HCT116 (cell line): ENCODE measurements around the gene TEX29. TPM values are rescaled to one million over a fixed set of nuclear protein-coding genes. Genes with fewer than 3 reads are reported as not detected.

ENCODE experiments used
- ATAC-seq: fragments of 200-7000 bp; cut with Tn5 transposase; 2 replicates; pipeline ENCODE4 v1.9.1; 2020; ENCODE audit warnings: mild to moderate bottlenecking, moderate library complexity
- BruUV-seq: library from RNA; stranded (reverse); fragments of 400-500 nt; replicated peaks from 2 replicates; lab custom pipeline; 2021; lab: Mats Ljungman, UMichigan
- CTCF ChIA-PET: fragments of 300-600 bp; sonication (Branson Sonifier 250); formaldehyde crosslinking; loops from one replicate; lab custom pipeline; 2021; ENCODE audit warnings: antibody characterized with exemption; lab: Charles Lee
- POLR2A ChIA-PET: fragments of 300-600, 350-600 bp; sonication (Branson Sonifier 250); formaldehyde crosslinking; loops from one replicate; lab custom pipeline; 2021; ENCODE audit warnings: antibody characterized with exemption; lab: Charles Lee
- RAD21 ChIA-PET, 2 experiments: fragments of 300-600 bp; sonication (Branson Sonifier 250); formaldehyde crosslinking; loops; one replicate each; lab custom pipeline; 2023; ENCODE audit warnings: low total read pairs in 2 of 2; ENCODE audit not compliant: uncharacterized antibody in 2 of 2, unreplicated experiment in 2 of 2, low non-redundant PET in 1 of 2; lab: Charles Lee
- DNase-seq: peaks from one replicate; pipeline ENCODE4 v3.0.0-alpha.2; 2010; ENCODE audit warnings: low read depth, low spot score
- H2AFZ ChIP-seq: fragments of 200-600 bp; shearing (Covaris generic), sonication (generic); 2 replicates; pipeline ENCODE4 v1.6.1; 2017; ENCODE audit warnings: low read depth, mixed run types, mixed read lengths, antibody characterized with exemption, low read length; ENCODE audit not compliant: poor library complexity, severe bottlenecking
- H3K27ac ChIP-seq: 2 replicates; pipeline ENCODE4 v1.5.1; 2012; ENCODE audit warnings: low read depth, low read length
- H3K27me3 ChIP-seq: fragments of 200-600 bp; sonication (generic); 2 replicates; pipeline ENCODE4 v1.6.1; 2016; ENCODE audit warnings: mixed run types, low read length, mixed read lengths; ENCODE audit not compliant: insufficient read depth
- H3K36me3 ChIP-seq, 2 experiments: fragments of 200-500 bp in 1 of 2; fragments of 200-600 bp in 1 of 2; sonication (Bioruptor generic) in 1 of 2; sonication (generic) in 1 of 2; 2 replicates each; pipeline versions ENCODE4 v1.5.1 to v1.6.1; 2014 to 2016; ENCODE audit warnings: low read length in 2 of 2, inconsistent platforms in 1 of 2, mixed read lengths in 1 of 2, mixed run types in 1 of 2; ENCODE audit not compliant: insufficient read depth in 2 of 2, control insufficient read depth in 1 of 2
- H3K4me1 ChIP-seq, 2 experiments: fragments of 200-600 bp in 1 of 2; sonication (generic) in 1 of 2; 2 replicates each; pipeline versions ENCODE4 v1.5.1 to v1.6.1; 2012 to 2017; ENCODE audit warnings: low read length in 2 of 2, inconsistent platforms in 1 of 2, mild to moderate bottlenecking in 1 of 2, mixed read lengths in 1 of 2, mixed run types in 1 of 2, moderate library complexity in 1 of 2; ENCODE audit not compliant: insufficient read depth in 2 of 2, control insufficient read depth in 1 of 2
- H3K4me2 ChIP-seq: fragments of 200-600 bp; sonication (generic); 2 replicates; pipeline ENCODE4 v1.6.1; 2017; ENCODE audit warnings: mixed run types, low read length, mixed read lengths
- H3K4me3 ChIP-seq, 2 experiments: fragments of 200-600 bp in 1 of 2; sonication (generic) in 1 of 2; replicated peaks in 1 of 2; 2 replicates each; pipeline ENCODE4 v1.5.1; 2011 to 2016; ENCODE audit warnings: low read length in 2 of 2, control low read depth in 1 of 2, low read depth in 1 of 2, mild to moderate bottlenecking in 1 of 2, mixed read lengths in 1 of 2, mixed run types in 1 of 2
- H3K79me2 ChIP-seq: fragments of 200-600 bp; sonication (generic); 2 replicates; pipeline ENCODE4 v1.6.1; 2017; ENCODE audit warnings: mild to moderate bottlenecking, mixed run types, low read length, moderate library complexity, mixed read lengths; ENCODE audit not compliant: insufficient read depth
- H3K9ac ChIP-seq: fragments of 200-600 bp; sonication (generic); 2 replicates; pipeline ENCODE4 v1.6.1; 2016; ENCODE audit warnings: low read length, mixed read lengths
- H3K9me2 ChIP-seq: fragments of 200-600 bp; sonication (generic), shearing (Covaris generic); 2 replicates; pipeline ENCODE4 v1.6.1; 2017; ENCODE audit warnings: mixed run types, mild to moderate bottlenecking, moderate library complexity; ENCODE audit not compliant: insufficient read depth
- H3K9me3 ChIP-seq, 2 experiments: fragments of 200-500 bp in 1 of 2; fragments of 200-600 bp in 1 of 2; sonication (Bioruptor generic) in 1 of 2; sonication (generic) in 1 of 2; 2 replicates each; pipeline ENCODE4 v1.6.1; 2014 to 2017; ENCODE audit warnings: low read length in 2 of 2, mixed read lengths in 2 of 2, inconsistent platforms in 1 of 2, low read depth in 1 of 2, mild to moderate bottlenecking in 1 of 2, mixed run types in 1 of 2, moderate library complexity in 1 of 2; ENCODE audit not compliant: control insufficient read depth in 1 of 2, insufficient read depth in 1 of 2
- H4K20me1 ChIP-seq: fragments of 200-600 bp; sonication (generic), shearing (Covaris generic); 2 replicates; pipeline ENCODE4 v1.6.1; 2017; ENCODE audit warnings: mixed run types, mild to moderate bottlenecking, moderate library complexity; ENCODE audit not compliant: insufficient read depth
- CBX3 ChIP-seq: IDR thresholded peaks from 2 replicates; pipeline ENCODE4 v1.6.1; 2012; ENCODE audit warnings: low read depth
- POLR2A ChIP-seq: IDR thresholded peaks from 2 replicates; pipeline ENCODE4 v1.7.0; 2011; ENCODE audit warnings: borderline replicate concordance; ENCODE audit not compliant: insufficient read depth, insufficient read length; ENCODE audit errors: extremely low read depth
- POLR2AphosphoS5 ChIP-seq: IDR thresholded peaks from 2 replicates; pipeline ENCODE4 v1.6.1; 2011; ENCODE audit warnings: mild to moderate bottlenecking, low read depth, low read length, moderate library complexity
- SP1 ChIP-seq: IDR thresholded peaks from 2 replicates; pipeline ENCODE4 v1.6.1; 2012; ENCODE audit warnings: low read depth
- YY1 ChIP-seq: IDR thresholded peaks from 2 replicates; pipeline ENCODE4 v1.6.1; 2011; ENCODE audit warnings: low read length, low read depth, moderate library complexity, mild to moderate bottlenecking; ENCODE audit not compliant: insufficient replicate concordance; ENCODE audit errors: extremely low read depth
- intact Hi-C: fragments of 100-400 bp; cut with micrococcal nuclease; formaldehyde crosslinking; loops from 2 replicates; pipeline ENCODE4 v1.10.0; 2022
- total RNA-seq: library from RNA; stranded (reverse); gene quantifications from one replicate; pipeline ENCODE4 v1.2.1, GENCODE V29; 2021; ENCODE audit not compliant: unreplicated experiment
- TF ChIP-seq, protein P1 (sequence below): IDR thresholded peaks from 2 replicates; pipeline ENCODE4 v1.6.1; 2012
- TF ChIP-seq, protein P2 (sequence below), 3 experiments: fragments of 200-600 bp in 1 of 3; sonication (generic) in 1 of 3; IDR thresholded peaks in 2 of 3; conservative IDR thresholded peaks in 1 of 3; 2 replicates each; pipeline ENCODE4 v1.5.1; 2012 to 2017; ENCODE audit warnings: low read depth in 2 of 3, low read length in 2 of 3, antibody characterized with exemption in 1 of 3, borderline replicate concordance in 1 of 3, control low read depth in 1 of 3, mild to moderate bottlenecking in 1 of 3, mixed read lengths in 1 of 3, mixed run types in 1 of 3, moderate library complexity in 1 of 3; ENCODE audit not compliant: insufficient read depth in 1 of 3

TEX29 gene
- total RNA-seq, 1 experiment from 2014 or later, result not detected

DNA sequence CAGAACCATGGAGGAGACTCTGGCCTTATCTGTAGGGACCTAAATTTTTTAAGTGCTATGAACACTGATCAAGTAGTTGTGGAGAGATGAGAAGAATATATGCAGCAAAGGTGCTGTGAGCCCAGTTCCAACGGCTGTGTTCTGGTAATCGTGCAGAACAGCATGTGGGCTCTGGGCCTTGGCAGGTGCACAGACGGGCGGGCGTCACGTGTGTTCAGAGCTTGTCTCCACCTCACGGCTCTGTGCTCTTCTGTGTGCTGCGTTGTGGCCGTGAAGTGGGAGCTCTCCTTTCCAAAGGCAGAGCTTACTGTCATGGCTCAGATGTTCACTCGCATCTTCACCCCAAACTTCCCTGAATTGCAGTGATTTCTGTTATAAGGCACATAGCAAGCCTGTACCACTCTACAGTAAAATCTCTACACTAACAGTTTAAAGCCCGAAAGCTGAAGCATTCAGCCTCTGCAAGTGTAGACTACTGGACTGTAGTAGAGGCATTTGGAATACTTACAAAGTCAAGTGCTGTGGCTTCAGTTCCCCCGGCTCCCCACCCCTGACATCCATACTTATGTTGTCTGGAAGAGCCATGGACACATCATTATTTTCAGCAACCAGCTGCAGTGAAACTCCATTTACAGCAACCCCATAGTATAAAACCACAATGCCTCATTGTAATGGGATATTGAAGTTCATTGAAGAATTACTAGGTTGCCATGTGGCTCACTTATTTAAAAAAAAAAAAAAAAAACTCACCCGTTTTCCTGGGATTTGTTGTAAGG lies 27.5 kb upstream of the TEX29 start:
- no peaks in the 10 kb centered on the region for H3K9me2 ChIP-seq
- ChIA-PET POLR2A (no interaction called here), CTCF (no interaction called here), RAD21 (no interaction called here)
- TF ChIP-seq SP1 (no peak), POLR2A (no peak), POLR2AphosphoS5 (no peak), YY1 (no peak), CBX3 (no peak)
- TF ChIP-seq, protein P1, sequence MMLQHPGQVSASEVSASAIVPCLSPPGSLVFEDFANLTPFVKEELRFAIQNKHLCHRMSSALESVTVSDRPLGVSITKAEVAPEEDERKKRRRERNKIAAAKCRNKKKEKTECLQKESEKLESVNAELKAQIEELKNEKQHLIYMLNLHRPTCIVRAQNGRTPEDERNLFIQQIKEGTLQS, result no peak
- TF ChIP-seq, protein P2, sequence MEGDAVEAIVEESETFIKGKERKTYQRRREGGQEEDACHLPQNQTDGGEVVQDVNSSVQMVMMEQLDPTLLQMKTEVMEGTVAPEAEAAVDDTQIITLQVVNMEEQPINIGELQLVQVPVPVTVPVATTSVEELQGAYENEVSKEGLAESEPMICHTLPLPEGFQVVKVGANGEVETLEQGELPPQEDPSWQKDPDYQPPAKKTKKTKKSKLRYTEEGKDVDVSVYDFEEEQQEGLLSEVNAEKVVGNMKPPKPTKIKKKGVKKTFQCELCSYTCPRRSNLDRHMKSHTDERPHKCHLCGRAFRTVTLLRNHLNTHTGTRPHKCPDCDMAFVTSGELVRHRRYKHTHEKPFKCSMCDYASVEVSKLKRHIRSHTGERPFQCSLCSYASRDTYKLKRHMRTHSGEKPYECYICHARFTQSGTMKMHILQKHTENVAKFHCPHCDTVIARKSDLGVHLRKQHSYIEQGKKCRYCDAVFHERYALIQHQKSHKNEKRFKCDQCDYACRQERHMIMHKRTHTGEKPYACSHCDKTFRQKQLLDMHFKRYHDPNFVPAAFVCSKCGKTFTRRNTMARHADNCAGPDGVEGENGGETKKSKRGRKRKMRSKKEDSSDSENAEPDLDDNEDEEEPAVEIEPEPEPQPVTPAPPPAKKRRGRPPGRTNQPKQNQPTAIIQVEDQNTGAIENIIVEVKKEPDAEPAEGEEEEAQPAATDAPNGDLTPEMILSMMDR (IDR thresholded peaks at IDR 0.05 in 2 of 3, conservative IDR thresholded peaks at IDR 0.05 in 1 of 3; ENCODE audit: borderline replicate concordance in 1 of 3, insufficient read depth in 1 of 3, low read depth in 2 of 3, low read length in 2 of 3), result no peak
- BruUV-seq, result no TSS peak
- no peak overlapping the region for H3K27ac ChIP-seq
- no peaks in the 10 kb centered on the region for H3K9me3 ChIP-seq
- H3K4me2 ChIP-seq, result no peak overlapping the region
- no peaks in the 10 kb centered on the region for H3K27me3 ChIP-seq
- H2AFZ ChIP-seq, result no peak overlapping the region
- DNase-seq (no peak), ATAC-seq (no peak)
- no peaks in the 10 kb centered on the region for H3K79me2 ChIP-seq
- H4K20me1 ChIP-seq, result no peaks in the 10 kb centered on the region
- no peaks in the 10 kb centered on the region for H3K4me1 ChIP-seq
- H3K36me3 ChIP-seq, result peaks cover 9 to 15% of the 10 kb centered on the region in 2 experiments; a peak in 2 of 4 replicates
- no peak overlapping the region for H3K4me3 ChIP-seq
- intact Hi-C loops, result no loop called here
- H3K9ac ChIP-seq, result no peak overlapping the region
